CD4-positive, alpha-beta T cell (primary cell): ENCODE data around the gene GRK5. TPM values are rescaled to one million over a fixed set of nuclear protein-coding genes. Genes with fewer than 3 reads are reported as not detected.

Source experiments
- ATAC-seq: fragments of 200-7000 bp; cut with Tn5 transposase; one replicate; pipeline ENCODE4 v1.10.0; 2022; ENCODE audit warnings: mild to moderate bottlenecking; ENCODE audit not compliant: poor library complexity
- CTCF ChIA-PET: fragments of 350-600 bp; sonication (Branson Sonifier 250); formaldehyde crosslinking; loops from one replicate; lab custom pipeline; 2021; ENCODE audit warnings: antibody characterized with exemption, inconsistent platforms; lab: Charles Lee
- POLR2A ChIA-PET: fragments of 350-600 bp; sonication (Branson Sonifier 250); formaldehyde crosslinking; loops from one replicate; lab custom pipeline; 2021; ENCODE audit warnings: antibody characterized with exemption, inconsistent platforms; lab: Charles Lee
- DNase-seq, 14 experiments: peaks; one replicate each; pipeline ENCODE4 v3.0.0-alpha.2; 2013 to 2020; ENCODE audit warnings: mixed read lengths in 2 of 14
- H3K27ac ChIP-seq, 2 donors: one replicate each; pipeline versions ENCODE4 v1.5.1 to v1.7.0; 2013; ENCODE audit warnings: low read length in 2 of 2, low read depth in 1 of 2, mild to moderate bottlenecking in 1 of 2
- H3K27me3 ChIP-seq, 2 experiments: 1 replicate in 1 of 2; 2 replicates in 1 of 2; pipeline versions ENCODE4 v1.6.1 to v1.7.0; 2013; ENCODE audit warnings: low read length in 2 of 2, control low read depth in 1 of 2, mild to moderate bottlenecking in 1 of 2, moderate library complexity in 1 of 2; ENCODE audit not compliant: insufficient read depth in 2 of 2, control insufficient read depth in 1 of 2
- H3K36me3 ChIP-seq: one replicate; pipeline ENCODE4 v1.6.1; 2013; ENCODE audit warnings: low read length, control low read depth; ENCODE audit not compliant: insufficient read depth
- H3K4me1 ChIP-seq: one replicate; pipeline ENCODE4 v1.6.1; 2013; ENCODE audit warnings: low read length, control low read depth; ENCODE audit not compliant: insufficient read depth
- H3K4me3 ChIP-seq: one replicate; pipeline ENCODE4 v1.5.1; 2013; ENCODE audit warnings: mild to moderate bottlenecking, low read length, moderate library complexity
- H3K9me3 ChIP-seq, 2 experiments: 1 replicate in 1 of 2; 2 replicates in 1 of 2; pipeline versions ENCODE4 v1.6.1 to v1.7.0; 2013; ENCODE audit warnings: low read length in 2 of 2, mild to moderate bottlenecking in 2 of 2, control low read depth in 1 of 2, moderate library complexity in 1 of 2; ENCODE audit not compliant: control insufficient read depth in 1 of 2, insufficient read depth in 1 of 2
- H3K27ac Mint-ChIP-seq: one replicate; pipeline ENCODE4 v1.8.0; 2020; ENCODE audit warnings: mixed read lengths
- H3K27me3 Mint-ChIP-seq: one replicate; pipeline ENCODE4 v1.8.0; 2021; ENCODE audit warnings: mixed read lengths
- H3K36me3 Mint-ChIP-seq: one replicate; pipeline ENCODE4 v1.8.0; 2021; ENCODE audit warnings: low read depth, mixed read lengths
- H3K4me1 Mint-ChIP-seq: one replicate; pipeline ENCODE4 v1.8.0; 2021; ENCODE audit warnings: low read depth, mixed read lengths
- H3K4me3 Mint-ChIP-seq: one replicate; pipeline ENCODE4 v1.8.0; 2020; ENCODE audit warnings: mild to moderate bottlenecking, mixed read lengths
- H3K9me3 Mint-ChIP-seq: one replicate; pipeline ENCODE4 v1.8.0; 2020; ENCODE audit warnings: mixed read lengths
- intact Hi-C, 2 experiments: fragments of 100-400 bp; cut with DNase I in 1 of 2; cut with micrococcal nuclease in 1 of 2; formaldehyde crosslinking; loops; one replicate each; pipeline versions ENCODE4 v1.15.1 to v1.9.0; 2023 to 2025; cut with DNase I, micrococcal nuclease
- total RNA-seq, 174 experiments: library from RNA in 2 of 174; stranded (reverse) in 2 of 174; gene quantifications; one replicate each; pipeline ENCODE4 v1.2.3 and lab custom pipeline; 2021 to 2026
- TF ChIP-seq, protein P1 (sequence below): fragments of 200-600 bp; IDR thresholded peaks from one replicate; pipeline ENCODE4 v1.8.0; 2022; ENCODE audit warnings: antibody characterized with exemption, mild to moderate bottlenecking

The GRK5 gene
- total RNA-seq, 2 experiments from 2014 or later, result 19.2 to 20.8 TPM

DNA sequence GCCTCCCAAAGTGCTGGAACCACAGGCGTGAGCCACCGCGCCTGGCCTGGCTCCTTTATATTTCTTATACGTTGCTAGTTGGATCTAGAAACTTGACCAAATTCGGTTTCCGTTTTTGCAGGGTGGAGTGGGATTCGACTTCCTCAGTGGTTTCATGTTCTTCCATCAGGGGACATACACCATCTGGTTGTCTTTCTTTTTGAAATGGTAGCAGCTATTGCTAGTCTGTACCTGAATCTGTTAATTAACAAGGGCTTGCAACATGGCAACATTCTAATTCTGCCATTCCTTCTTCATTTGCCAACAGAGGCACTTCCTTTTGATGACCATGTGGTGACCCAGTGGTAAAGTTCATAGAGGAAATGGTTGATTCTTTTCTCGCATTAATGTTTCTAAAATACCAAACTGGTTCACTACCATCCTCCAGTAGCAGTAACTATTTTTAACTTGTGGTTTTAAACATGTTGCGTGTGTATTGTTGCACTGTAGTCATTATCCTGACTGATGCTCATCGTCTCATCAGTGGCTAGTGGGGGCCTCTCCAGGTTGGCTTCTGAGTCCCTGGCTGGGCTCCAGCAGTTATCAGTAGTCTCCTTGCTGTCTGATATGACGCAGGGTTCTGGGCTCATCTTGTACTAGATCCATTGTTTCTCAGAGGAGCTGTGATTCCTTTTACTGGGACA is 175.9 kb downstream of the GRK5 start:
- Mint-ChIP-seq H3K9me3 (no peaks in the 10 kb centered on the region), H3K36me3 (peaks cover 53% of the 10 kb centered on the region), H3K4me3 (no peak overlapping the region), H3K27me3 (no peaks in the 10 kb centered on the region), H3K27ac (peak overlapping the region; percentile 69), H3K4me1 (peaks cover 25% of the 10 kb centered on the region)
- peaks cover 10% of the 10 kb centered on the region for H3K4me1 ChIP-seq
- ATAC-seq, result no peak
- intact Hi-C loops, result loop anchor here in 1 of 2 experiments (5.0 kb wide), 1 partner anchor 49 kb away; no protein-coding TSS in a partner anchor
- TF ChIP-seq, protein P1, sequence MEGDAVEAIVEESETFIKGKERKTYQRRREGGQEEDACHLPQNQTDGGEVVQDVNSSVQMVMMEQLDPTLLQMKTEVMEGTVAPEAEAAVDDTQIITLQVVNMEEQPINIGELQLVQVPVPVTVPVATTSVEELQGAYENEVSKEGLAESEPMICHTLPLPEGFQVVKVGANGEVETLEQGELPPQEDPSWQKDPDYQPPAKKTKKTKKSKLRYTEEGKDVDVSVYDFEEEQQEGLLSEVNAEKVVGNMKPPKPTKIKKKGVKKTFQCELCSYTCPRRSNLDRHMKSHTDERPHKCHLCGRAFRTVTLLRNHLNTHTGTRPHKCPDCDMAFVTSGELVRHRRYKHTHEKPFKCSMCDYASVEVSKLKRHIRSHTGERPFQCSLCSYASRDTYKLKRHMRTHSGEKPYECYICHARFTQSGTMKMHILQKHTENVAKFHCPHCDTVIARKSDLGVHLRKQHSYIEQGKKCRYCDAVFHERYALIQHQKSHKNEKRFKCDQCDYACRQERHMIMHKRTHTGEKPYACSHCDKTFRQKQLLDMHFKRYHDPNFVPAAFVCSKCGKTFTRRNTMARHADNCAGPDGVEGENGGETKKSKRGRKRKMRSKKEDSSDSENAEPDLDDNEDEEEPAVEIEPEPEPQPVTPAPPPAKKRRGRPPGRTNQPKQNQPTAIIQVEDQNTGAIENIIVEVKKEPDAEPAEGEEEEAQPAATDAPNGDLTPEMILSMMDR, result no peak
- H3K36me3 ChIP-seq, result peaks cover 25% of the 10 kb centered on the region
- no peaks in the 10 kb centered on the region for H3K9me3 ChIP-seq
- no peak overlapping the region for H3K27ac ChIP-seq
- POLR2A ChIA-PET, result no interaction called here
- H3K4me3 ChIP-seq, result no peak overlapping the region
- peak in 1 of 14 experiments; percentile 30 for DNase-seq
- CTCF ChIA-PET, result no interaction called here
- H3K27me3 ChIP-seq, result no peaks in the 10 kb centered on the region

DNA sequence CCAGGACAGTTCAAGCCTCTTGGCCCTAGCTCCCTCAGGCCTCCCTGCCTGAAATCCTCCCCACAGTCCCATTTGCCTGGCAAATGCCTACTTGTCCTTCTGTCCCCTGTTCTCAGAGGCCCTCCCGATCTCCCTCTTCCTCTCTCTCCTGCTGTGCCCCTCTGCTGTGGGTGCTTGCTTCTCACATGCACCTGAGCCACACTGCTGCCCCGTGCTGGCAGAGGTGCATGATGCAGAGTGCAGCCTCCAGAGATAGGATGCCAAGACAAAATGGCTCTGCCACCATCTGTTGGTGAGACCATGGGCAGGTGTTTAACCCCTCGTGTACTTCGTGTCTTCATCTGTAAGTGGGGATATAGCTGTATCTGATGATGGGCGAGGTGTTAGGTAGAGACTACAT is 176.8 kb downstream of the GRK5 start:
- Histone ChIP-seq H3K9me3 (no peaks in the 10 kb centered on the region), H3K4me1 (peaks cover 10% of the 10 kb centered on the region), H3K36me3 (peaks cover 25% of the 10 kb centered on the region), H3K4me3 (no peak overlapping the region), H3K27ac (no peak overlapping the region), H3K27me3 (no peaks in the 10 kb centered on the region)
- DNase-seq (no peak), ATAC-seq (no peak)
- H3K36me3 Mint-ChIP-seq, result peaks cover 53% of the 10 kb centered on the region
- H3K9me3 Mint-ChIP-seq, result no peaks in the 10 kb centered on the region
- no peaks in the 10 kb centered on the region for H3K27me3 Mint-ChIP-seq
- TF ChIP-seq, protein P1, result no peak
- peaks cover 19% of the 10 kb centered on the region for H3K4me1 Mint-ChIP-seq
- intact Hi-C loops, result loop anchor here in 1 of 2 experiments (5.0 kb wide), 1 partner anchor 48 kb away; no protein-coding TSS in a partner anchor
- ChIA-PET CTCF (interaction anchor here (0.6 kb wide), 1 partner anchor 174 kb away, joined by 3 read pairs; no protein-coding TSS in a partner anchor), POLR2A (no interaction called here)
- H3K27ac Mint-ChIP-seq, result peak overlapping the region; percentile 69
- H3K4me3 Mint-ChIP-seq, result no peak overlapping the region

DNA sequence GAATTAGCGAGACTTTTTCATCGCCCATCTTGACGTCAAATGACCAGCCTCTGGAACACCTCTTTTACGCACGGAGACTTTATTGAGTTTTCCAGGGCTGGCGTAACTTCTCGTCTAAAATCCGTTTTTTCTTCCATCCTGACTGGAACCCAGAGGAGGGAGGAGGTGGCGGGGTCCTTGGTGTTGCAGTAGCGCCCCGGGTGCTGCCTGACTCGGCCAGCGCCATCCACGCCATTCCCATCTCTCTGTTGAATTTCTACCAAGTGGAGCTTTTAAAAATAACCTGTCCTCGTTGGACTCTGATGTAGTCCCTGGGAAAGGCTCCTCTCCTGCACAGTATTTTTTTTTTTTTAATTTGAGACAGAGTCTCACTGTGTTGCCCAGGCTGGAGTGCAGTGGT is 179.3 kb downstream of the GRK5 start:
- Histone ChIP-seq H3K27me3 (no peaks in the 10 kb centered on the region), H3K4me1 (peaks cover 10% of the 10 kb centered on the region), H3K36me3 (peaks cover 11% of the 10 kb centered on the region), H3K9me3 (no peaks in the 10 kb centered on the region), H3K4me3 (no peak overlapping the region), H3K27ac (no peak overlapping the region)
- Mint-ChIP-seq H3K27ac (no peak overlapping the region), H3K4me1 (peaks cover 7% of the 10 kb centered on the region), H3K4me3 (no peak overlapping the region), H3K27me3 (no peaks in the 10 kb centered on the region), H3K9me3 (no peaks in the 10 kb centered on the region), H3K36me3 (peaks cover 37% of the 10 kb centered on the region)
- DNase-seq (no peak), ATAC-seq (no peak)
- TF ChIP-seq, protein P1, result no peak
- intact Hi-C loops, result no loop called here
- POLR2A ChIA-PET, result no interaction called here
- CTCF ChIA-PET, result no interaction called here
